Measurements from ENCODE around the gene SHC2.

Gene SHC2, protein sequence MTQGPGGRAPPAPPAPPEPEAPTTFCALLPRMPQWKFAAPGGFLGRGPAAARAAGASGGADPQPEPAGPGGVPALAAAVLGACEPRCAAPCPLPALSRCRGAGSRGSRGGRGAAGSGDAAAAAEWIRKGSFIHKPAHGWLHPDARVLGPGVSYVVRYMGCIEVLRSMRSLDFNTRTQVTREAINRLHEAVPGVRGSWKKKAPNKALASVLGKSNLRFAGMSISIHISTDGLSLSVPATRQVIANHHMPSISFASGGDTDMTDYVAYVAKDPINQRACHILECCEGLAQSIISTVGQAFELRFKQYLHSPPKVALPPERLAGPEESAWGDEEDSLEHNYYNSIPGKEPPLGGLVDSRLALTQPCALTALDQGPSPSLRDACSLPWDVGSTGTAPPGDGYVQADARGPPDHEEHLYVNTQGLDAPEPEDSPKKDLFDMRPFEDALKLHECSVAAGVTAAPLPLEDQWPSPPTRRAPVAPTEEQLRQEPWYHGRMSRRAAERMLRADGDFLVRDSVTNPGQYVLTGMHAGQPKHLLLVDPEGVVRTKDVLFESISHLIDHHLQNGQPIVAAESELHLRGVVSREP

DNA sequence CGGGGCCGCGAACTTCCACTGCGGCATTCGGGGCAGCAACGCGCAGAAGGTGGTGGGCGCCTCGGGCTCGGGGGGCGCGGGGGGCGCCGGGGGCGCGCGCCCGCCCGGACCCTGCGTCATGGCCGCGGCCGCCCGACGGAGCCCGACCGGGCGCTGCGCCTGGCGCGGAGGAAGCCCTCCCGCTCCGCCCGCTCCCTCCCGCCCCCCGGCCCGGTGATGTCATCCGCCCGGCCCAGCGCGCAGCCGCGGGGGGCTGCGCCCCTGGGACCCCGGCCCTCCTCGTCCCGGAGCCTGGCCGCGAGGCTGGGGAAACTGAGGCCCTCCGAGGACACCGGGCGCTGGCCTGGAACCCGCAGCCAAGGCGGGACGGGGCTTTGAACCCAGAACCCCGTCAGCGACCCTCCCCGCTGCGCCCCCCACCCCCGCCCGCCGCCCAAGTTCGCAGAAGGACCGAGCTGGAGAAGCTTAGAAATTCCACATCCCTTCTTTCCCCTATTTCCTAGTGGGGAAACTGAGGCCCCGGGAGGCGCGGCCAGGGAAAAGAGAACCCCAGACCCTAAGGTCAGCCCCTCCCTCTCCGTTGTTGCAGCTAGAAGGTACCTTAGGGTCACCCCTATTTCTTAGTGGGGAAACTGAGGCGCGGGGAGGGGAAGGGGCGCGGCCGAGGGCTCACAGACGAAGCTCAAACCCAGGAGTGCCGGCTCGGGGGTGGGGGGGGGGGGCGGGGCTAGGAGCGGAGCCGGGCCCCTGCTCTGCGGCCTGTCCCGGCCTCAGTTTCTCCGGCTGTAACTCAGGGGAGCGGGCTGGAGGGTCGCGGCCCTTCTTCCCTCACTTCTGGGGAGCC is at the start of gene SHC2:
SHC2 (minus strand) TSS at position 157 of the 844 bp plus-strand sequence; CDS start at position 120, 37 bp downstream.
- TF ChIP-seq, protein P1, sequence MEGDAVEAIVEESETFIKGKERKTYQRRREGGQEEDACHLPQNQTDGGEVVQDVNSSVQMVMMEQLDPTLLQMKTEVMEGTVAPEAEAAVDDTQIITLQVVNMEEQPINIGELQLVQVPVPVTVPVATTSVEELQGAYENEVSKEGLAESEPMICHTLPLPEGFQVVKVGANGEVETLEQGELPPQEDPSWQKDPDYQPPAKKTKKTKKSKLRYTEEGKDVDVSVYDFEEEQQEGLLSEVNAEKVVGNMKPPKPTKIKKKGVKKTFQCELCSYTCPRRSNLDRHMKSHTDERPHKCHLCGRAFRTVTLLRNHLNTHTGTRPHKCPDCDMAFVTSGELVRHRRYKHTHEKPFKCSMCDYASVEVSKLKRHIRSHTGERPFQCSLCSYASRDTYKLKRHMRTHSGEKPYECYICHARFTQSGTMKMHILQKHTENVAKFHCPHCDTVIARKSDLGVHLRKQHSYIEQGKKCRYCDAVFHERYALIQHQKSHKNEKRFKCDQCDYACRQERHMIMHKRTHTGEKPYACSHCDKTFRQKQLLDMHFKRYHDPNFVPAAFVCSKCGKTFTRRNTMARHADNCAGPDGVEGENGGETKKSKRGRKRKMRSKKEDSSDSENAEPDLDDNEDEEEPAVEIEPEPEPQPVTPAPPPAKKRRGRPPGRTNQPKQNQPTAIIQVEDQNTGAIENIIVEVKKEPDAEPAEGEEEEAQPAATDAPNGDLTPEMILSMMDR (IDR thresholded peaks at IDR 0.05; ENCODE audit: borderline replicate concordance, insufficient read depth, low read depth, low read length): no peak
- H3K4me3 ChIP-seq (ENCODE audit: low read depth, low read length): no peak within 1 kb of the TSS

DNA sequence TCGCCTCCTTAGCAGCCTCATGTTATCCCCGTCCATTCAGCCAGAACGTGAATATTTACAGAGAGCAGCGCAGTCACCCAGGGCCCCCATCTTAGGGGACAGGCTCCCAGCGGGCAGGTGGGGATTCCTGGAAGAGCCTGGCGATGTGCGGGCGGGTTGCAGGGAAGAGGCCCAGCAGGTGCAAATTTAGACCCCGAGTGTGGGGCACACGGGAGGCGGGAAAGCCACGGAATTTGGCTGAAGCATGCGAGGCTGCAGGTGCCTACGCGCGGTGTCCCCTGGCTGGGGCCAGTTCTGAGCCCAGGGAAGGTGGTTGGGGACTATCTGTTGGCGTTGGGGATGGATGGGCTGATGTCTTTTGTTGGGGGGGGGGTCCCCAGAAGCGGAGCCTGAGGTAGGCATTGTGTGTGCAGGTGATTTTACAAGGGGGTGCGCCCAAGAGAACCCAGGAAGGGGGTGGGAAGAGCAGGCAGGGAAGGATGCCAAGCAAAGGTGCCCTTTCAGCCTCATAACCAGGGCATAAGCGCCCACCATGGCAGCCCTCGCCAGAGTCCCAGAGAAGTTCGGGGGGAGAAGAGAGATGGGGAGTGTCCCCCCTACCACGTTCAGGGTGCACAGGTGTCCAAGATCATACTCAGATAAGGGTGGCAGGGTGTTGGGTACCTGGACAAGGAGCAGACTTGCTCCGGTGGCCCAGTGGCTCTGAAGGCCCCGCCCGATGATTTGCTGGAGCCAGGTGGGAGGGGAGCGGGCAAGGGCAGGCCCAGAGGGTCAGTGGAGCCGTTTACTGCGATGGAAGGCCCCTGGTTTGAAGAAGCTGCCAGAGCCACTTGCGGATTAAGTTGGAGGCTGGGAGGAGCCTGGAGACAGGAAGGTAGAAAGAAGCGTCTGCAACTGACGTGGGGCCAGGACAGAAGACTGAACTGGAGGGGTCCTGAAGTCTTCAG is 47.6 kb upstream of the SHC2 start:
- TF ChIP-seq, protein P1 (IDR thresholded peaks at IDR 0.05; ENCODE audit: borderline replicate concordance, insufficient read depth, low read depth, low read length): no peak
- peak overlapping the region; percentile 98 for H3K4me3 ChIP-seq (ENCODE audit: low read depth, low read length)

DNA sequence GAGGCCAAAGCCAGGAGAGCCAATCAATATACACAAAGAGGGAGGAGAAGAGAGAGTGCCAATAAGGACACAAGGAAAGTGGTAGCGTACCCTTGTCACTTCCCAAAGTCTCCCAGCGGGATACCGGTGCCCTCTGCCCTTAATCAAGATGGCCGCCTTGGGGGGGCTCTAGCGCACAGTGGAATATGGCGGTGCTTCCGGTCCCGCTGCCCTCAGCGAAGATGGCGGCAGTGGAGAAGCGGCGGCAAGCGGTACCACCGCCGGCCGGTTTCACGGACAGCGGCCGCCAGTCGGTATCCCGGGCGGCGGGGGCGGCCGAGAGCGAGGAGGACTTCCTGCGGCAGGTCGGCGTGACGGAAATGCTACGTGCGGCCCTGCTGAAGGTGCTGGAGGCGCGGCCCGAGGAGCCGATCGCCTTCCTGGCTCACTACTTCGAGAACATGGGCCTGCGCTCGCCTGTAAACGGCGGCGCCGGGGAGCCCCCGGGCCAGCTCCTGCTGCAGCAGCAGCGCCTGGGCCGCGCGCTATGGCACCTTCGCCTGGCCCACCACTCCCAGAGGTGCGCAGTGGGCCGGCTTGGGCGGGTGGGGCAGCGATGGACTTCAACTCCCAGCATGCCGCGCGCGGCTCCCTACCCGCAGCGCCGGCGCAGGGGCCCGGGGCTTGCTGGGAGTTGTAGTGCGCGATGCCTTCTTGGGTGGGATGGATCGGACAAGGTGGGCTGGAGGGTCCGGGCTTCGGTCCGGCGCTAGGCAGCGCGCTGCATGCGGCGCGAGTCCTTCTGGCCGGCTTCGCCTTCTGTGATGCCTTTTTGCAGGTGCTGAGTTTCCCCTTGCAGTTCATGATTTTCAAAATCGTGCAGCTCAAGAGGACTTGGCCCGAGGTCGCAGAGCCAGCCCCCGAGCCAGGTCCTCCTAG is 46.7 kb upstream of the SHC2 start, which contains the start of gene TPGS1:
TPGS1 (plus strand) TSS at position 212 of the 918 bp plus-strand sequence; CDS start at position 222, 10 bp downstream.
- TF ChIP-seq, protein P1 (IDR thresholded peaks at IDR 0.05; ENCODE audit: borderline replicate concordance, insufficient read depth, low read depth, low read length): no peak
- peak within 1 kb of the TSS; percentile 98 for H3K4me3 ChIP-seq (ENCODE audit: low read depth, low read length)

DNA sequence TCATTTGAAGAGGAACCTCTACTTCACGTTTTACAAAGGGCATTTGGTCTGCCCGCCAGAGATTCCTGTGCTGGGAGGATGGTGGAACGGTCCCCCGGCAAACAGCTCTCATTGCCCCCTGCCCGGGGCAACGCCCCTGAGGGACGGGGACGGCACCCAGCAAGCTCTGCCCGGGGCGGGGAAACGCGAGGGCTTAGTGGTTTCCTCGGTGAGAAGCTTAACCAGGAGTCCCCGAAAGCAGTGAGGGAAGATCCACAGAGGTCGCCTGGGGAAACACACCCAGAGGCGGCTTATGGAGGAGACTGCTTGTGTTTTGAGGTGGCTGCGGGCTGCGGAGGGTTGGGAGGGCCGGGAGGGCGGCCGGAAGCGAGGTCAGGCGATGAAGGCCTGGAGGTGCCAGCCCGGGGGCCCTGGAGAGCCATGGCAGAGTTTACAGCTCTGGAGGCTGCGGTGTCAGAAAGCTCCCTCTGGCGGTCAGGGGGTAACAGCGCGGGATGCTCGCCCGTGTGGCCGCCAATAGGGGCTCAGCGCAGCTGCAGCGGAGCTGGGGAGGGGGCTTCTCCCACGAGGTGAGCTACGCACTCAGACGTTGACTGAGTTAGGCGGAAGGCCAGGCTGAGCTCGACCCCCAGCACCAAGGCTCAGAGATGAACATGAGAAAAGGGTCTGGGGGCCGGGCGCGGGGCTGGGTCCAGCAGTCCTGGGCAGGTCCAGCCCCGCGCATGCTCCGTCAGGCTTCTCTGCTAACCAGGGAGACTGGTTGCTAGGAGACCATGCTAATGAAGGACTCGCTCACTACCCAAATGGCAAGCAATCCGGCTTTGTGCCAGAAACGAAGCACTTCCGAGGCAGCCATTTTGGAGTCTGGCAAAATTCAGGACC is 45.8 kb upstream of the SHC2 start:
- TF ChIP-seq, protein P1 (IDR thresholded peaks at IDR 0.05; ENCODE audit: borderline replicate concordance, insufficient read depth, low read depth, low read length): peak; percentile 98
- H3K4me3 ChIP-seq (ENCODE audit: low read depth, low read length): peak overlapping the region; percentile 98

DNA sequence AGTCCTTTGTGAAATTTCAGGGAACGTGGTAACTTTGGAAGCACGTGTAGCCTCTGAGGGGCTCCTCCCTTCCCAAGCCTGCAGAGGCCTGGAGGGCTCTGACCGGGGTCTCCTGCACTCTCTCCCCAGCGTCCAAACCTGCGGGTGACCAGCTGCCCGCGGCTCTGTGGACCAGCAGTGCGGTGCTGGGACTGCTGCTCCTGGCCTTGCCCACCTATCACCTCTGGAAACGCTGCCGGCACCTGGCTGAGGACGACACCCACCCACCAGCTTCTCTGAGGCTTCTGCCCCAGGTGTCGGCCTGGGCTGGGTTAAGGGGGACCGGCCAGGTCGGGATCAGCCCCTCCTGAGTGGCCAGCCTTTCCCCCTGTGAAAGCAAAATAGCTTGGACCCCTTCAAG is 43.8 kb upstream of the SHC2 start:
- no peak overlapping the region for H3K4me3 ChIP-seq (ENCODE audit: low read depth, low read length)
- TF ChIP-seq, protein P1 (IDR thresholded peaks at IDR 0.05; ENCODE audit: borderline replicate concordance, insufficient read depth, low read depth, low read length): no peak

All from GM12875 (cell line).